Endometrial microvascular endothelial cells (primary cell): ENCODE data around the gene NPFF. TPM values are rescaled to one million over a fixed set of nuclear protein-coding genes. Genes with fewer than 3 reads are reported as not detected.

Experiments
- in situ Hi-C: cut with HindIII; loops from 2 replicates; pipeline ENCODE4 v1.10.0; 2017; ENCODE audit warnings: low sequenced_read_pairs, low pct_unique_long_range_greater_than_20kb; ENCODE audit errors: inconsistent ontology term
- total RNA-seq: library from RNA; depleted of rRNA; stranded (reverse); fragments of >200 nt; gene quantifications from one replicate; pipeline ENCODE4 v1.2.3, GENCODE V29; 2015; ENCODE audit errors: inconsistent ontology term

NPFF gene
- total RNA-seq, 1 donor from 2014 or later, result not detected

GRCh38 chr12:53516758-53517455 lies 9.6 kb upstream of the NPFF start:
- in situ Hi-C loops, result no loop called here

DNA sequence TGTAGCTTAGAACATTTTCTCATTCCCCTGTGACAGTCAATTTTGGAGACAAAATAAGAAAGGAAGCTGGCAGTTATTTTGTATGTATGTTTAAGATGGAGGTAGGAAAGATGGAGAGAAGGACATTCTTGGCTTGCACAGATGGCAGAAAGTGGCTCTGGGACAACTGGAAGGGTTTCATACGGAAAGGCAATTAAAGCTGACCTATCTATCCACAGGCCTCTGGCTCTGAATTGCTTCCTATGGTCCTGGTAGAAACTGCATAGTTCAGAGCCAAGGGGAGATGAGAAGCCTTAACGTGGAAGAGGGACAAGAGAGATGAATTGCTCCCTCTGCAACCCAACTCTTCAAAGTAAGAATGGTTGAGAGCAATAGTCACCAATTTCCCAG lies 8.0 kb upstream of the NPFF start:
- in situ Hi-C loops, result no loop called here

- in situ Hi-C loops, result no loop called here
These were observed 7.5 kb upstream of the NPFF start for GRCh38 chr12:53514628-53515290.

DNA sequence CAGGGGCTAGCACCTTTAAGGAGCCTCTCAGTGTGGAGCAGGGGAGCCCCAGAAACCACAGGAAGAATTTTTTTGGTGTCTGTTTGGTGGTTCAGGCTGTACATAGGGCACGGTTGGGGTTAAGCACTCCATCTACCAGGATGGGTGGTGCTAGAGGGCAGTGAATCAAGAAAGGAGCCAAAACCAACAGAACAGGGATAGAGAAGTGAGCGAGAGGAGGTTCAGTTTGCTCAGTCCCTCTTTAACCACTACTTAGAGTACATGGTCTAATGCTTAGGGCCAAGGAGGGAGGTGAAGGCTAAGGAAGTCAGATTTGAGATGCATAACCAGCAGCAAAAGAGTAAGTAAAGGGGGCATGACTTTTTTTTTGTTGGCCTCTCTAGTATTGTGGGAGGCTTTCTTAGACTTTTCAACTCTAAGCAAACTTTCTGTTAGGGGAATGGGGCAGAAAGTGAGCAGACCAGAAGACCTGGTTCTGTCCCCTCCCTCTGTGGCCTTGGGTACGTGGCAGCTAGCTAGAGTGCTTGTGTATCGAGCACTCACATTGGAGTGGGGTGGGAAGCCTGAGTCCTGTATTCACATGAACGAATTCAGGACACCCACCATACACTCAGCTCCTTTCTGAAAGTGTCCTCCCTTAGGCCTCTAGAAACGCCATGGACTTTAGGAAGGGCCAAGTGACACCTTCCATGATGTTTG lies 6.6 kb upstream of the NPFF start:
- in situ Hi-C loops, result no loop called here

GRCh38 chr12:53510181-53510812 lies 3.0 kb upstream of the NPFF start:
- in situ Hi-C loops, result no loop called here

GRCh38 chr12:53508534-53509170 lies 1.4 kb upstream of the NPFF start:
- in situ Hi-C loops, result no loop called here

DNA sequence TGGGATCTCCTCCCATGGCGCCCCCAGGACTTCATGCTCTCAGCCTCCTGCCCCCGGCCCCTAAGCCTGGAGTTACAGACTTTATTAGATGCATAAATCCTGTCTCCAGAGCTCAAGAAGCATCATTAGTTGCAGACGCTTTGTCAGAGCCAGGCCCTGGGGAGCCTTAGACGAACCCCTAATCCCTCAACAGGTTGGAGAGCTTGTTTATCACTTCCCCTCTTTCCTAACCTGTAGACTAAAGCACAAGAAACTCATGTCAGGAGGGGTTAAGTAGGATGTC lies 260 bp upstream of the NPFF start:
- in situ Hi-C loops, result no loop called here

DNA sequence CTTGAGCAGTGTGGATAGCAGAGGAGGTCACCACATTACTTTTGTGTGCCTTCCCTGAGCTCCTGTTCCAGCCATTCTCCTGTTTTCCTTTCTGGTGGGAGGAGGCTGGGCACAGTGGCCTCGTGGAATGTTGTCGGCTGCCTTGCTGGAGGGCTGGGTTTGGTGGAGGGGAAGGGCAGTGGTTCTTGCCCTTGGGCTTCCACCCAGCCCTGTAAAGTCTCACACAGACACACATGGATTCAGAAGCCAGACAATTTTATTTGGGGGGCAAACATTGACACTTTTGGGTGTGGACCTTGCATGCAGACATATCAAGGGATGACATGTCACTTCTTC lies 866 bp downstream of the NPFF start:
- in situ Hi-C loops, result no loop called here

- in situ Hi-C loops, result no loop called here
These were observed 1.5 kb downstream of the NPFF start for GRCh38 chr12:53505555-53506449.

GRCh38 chr12:53505086-53505485 lies 2.2 kb downstream of the NPFF start:
- in situ Hi-C loops, result no loop called here

GRCh38 chr12:53504004-53504920 lies 3.0 kb downstream of the NPFF start:
- in situ Hi-C loops, result no loop called here

GRCh38 chr12:53502983-53503728 lies 4.1 kb downstream of the NPFF start:
- in situ Hi-C loops, result no loop called here

DNA sequence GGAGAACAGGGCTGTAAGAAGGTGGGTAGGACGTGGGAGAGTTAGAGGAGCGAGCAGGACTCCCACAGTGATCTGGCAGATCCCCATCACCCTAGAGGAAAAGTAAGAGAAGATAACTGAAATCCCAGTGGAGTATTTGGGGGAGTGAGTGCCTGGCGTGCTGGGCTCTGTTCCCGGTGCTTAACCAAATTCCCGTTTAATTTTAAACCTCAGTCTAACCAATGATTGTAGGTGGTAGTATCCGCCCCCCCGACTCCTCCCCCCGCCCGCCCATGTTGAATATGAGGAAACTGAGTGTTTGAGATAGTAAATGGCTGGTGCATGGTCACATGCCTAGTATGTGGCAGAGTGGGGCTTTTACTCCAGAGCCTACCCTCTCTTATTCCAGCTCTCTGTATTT lies 5.0 kb downstream of the NPFF start:
- in situ Hi-C loops, result no loop called here

- in situ Hi-C loops, result no loop called here
These were observed 5.6 kb downstream of the NPFF start for GRCh38 chr12:53501615-53502181.

DNA sequence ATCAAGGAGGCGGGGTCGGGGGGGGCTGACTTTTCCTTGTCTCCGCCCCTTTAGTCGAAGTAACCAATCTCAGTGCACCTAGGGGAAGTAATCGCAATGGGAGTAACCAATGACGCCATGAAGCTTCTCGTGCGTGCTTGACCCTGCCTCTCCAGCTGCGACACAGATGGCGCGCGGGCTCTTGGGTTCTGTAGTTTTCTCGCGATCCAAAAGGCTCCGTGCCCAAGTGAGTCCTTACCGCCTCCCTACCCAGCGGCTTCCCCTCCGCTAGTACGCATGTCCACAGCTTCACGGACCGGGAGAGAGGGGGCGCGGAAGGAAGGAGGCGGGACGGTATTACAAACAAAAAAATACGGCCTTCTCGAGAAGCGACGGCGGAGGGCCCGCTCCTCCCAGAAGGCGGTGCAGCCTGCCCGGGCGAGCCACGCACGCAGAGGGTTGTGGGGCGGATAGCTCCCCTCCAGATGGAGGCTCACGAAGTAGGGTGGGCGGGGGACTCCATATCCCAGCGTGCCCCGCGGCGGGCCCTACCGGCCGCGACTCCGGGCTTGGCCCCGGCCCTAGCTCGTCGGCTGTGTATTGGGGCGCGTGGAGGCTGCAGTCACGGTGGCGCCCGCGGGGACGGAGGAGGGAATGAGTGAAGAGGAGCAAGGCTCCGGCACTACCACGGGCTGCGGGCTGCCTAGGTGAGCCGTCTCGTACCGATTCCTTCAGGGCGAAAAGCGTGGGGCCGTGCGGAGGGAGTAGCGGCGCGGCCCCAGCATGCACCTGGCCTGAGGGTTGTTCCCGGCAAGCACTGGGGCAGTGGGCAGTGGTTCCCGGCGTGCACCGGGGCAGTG lies 6.3 kb downstream of the NPFF start, which contains the start of gene TARBP2:
TARBP2 (plus strand) TSS at position 508 of the 839 bp plus-strand sequence; CDS start at position 634, 126 bp downstream.
- in situ Hi-C loops, result no loop called here
